Prostate gland (tissue), 2 donors: ENCODE results near the gene PDE6B.

Experiments
- POLR2A ChIP-seq: fragments of 450-650 bp; IDR thresholded peaks from one replicate; pipeline ENCODE4 v1.6.1; 2016; ENCODE audit warnings: antibody characterized with exemption, mild to moderate bottlenecking
- POLR2AphosphoS5 ChIP-seq: sonication (generic); formaldehyde crosslinking; IDR thresholded peaks from one replicate; pipeline ENCODE4 v1.6.1; 2017; ENCODE audit warnings: antibody characterized with exemption
- TF ChIP-seq, protein P1 (sequence below), 4 experiments: fragments of 200-600 bp in 2 of 4; fragments of 450-650 bp in 2 of 4; sonication (generic) in 2 of 4; IDR thresholded peaks; 1 replicate in 3 of 4; 2 replicates in 1 of 4; pipeline ENCODE4 v1.5.1; 2016 to 2019; ENCODE audit warnings: antibody characterized with exemption in 4 of 4, mild to moderate bottlenecking in 2 of 4, moderate library complexity in 2 of 4

- TF ChIP-seq, protein P1, sequence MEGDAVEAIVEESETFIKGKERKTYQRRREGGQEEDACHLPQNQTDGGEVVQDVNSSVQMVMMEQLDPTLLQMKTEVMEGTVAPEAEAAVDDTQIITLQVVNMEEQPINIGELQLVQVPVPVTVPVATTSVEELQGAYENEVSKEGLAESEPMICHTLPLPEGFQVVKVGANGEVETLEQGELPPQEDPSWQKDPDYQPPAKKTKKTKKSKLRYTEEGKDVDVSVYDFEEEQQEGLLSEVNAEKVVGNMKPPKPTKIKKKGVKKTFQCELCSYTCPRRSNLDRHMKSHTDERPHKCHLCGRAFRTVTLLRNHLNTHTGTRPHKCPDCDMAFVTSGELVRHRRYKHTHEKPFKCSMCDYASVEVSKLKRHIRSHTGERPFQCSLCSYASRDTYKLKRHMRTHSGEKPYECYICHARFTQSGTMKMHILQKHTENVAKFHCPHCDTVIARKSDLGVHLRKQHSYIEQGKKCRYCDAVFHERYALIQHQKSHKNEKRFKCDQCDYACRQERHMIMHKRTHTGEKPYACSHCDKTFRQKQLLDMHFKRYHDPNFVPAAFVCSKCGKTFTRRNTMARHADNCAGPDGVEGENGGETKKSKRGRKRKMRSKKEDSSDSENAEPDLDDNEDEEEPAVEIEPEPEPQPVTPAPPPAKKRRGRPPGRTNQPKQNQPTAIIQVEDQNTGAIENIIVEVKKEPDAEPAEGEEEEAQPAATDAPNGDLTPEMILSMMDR (IDR thresholded peaks at IDR 0.05), result no peak
- TF ChIP-seq POLR2AphosphoS5, result no peak
- no peak for TF ChIP-seq POLR2A
Measured at GRCh38 chr4:628821-629635, 3.7 kb downstream of the PDE6B start.
